ENCODE data around the gene UNC5C. TPM values are rescaled to one million over a fixed set of nuclear protein-coding genes. Genes with fewer than 3 reads are reported as not detected.

UNC5C gene
- total RNA-seq, 1 experiment from 2014 or later: not detected

GRCh38 chr4:95367824-95368223 lies 180.9 kb downstream of the UNC5C start:
- POLR2A ChIA-PET: no interaction called here

GRCh38 chr4:95363966-95364365 lies 184.8 kb downstream of the UNC5C start:
- H3K9me3 ChIP-seq: no peaks in the 10 kb centered on the region
- TF ChIP-seq CTCF (IDR thresholded peaks at IDR 0.05; ENCODE audit: insufficient read depth in 1 of 2, low read depth in 1 of 2, low read length in 1 of 2, severe bottlenecking in 1 of 2, unreplicated experiment in 1 of 2): no peak
- peaks cover 27% of the 10 kb centered on the region for H3K4me1 ChIP-seq
- no peaks in the 10 kb centered on the region for H3K27me3 Mint-ChIP-seq (ENCODE audit: insufficient read depth, unreplicated experiment)
- H3K27me3 ChIP-seq (replicated peaks; ENCODE audit: control insufficient read depth, insufficient read depth, low read length): no peaks in the 10 kb centered on the region
- no peak for DNase-seq
- H3K36me3 Mint-ChIP-seq (ENCODE audit: insufficient read depth, unreplicated experiment): no peaks in the 10 kb centered on the region
- no peak overlapping the region for H3K4me3 ChIP-seq (ENCODE audit: low read depth, low read length)
- BruUV-seq (replicated peaks): no TSS peak
- H3K36me3 ChIP-seq (ENCODE audit: control insufficient read depth, insufficient read depth, low read length): no peaks in the 10 kb centered on the region
- POLR2A ChIA-PET: no interaction called here
- H3K27ac Mint-ChIP-seq (ENCODE audit: unreplicated experiment): no peak overlapping the region
- intact Hi-C loops (cut with micrococcal nuclease; ENCODE audit: unreplicated experiment): no loop called here
- CTCF ChIA-PET: no interaction called here
- H3K4me3 Mint-ChIP-seq (ENCODE audit: unreplicated experiment): no peak overlapping the region
- no peaks in the 10 kb centered on the region for H3K4me1 Mint-ChIP-seq (ENCODE audit: low read depth, unreplicated experiment)
- H3K9me3 Mint-ChIP-seq (ENCODE audit: unreplicated experiment): no peaks in the 10 kb centered on the region

More at GRCh38 chr4:95367824-95368223, 180.9 kb downstream of the UNC5C start:
- Mint-ChIP-seq H3K36me3 (ENCODE audit: insufficient read depth, unreplicated experiment) (no peaks in the 10 kb centered on the region), H3K27ac (ENCODE audit: unreplicated experiment) (no peak overlapping the region), H3K4me1 (ENCODE audit: low read depth, unreplicated experiment) (no peaks in the 10 kb centered on the region), H3K4me3 (ENCODE audit: unreplicated experiment) (no peak overlapping the region), H3K27me3 (ENCODE audit: insufficient read depth, unreplicated experiment) (no peaks in the 10 kb centered on the region), H3K9me3 (ENCODE audit: unreplicated experiment) (no peaks in the 10 kb centered on the region)
- CTCF ChIA-PET: no interaction called here
- Histone ChIP-seq H3K4me1 (no peaks in the 10 kb centered on the region), H3K36me3 (ENCODE audit: control insufficient read depth, insufficient read depth, low read length) (no peaks in the 10 kb centered on the region), H3K4me3 (ENCODE audit: low read depth, low read length) (no peak overlapping the region), H3K9me3 (no peaks in the 10 kb centered on the region), H3K27me3 (replicated peaks; ENCODE audit: control insufficient read depth, insufficient read depth, low read length) (no peaks in the 10 kb centered on the region)
- DNase-seq: no peak
- no TSS peak for BruUV-seq (replicated peaks)
- intact Hi-C loops (cut with micrococcal nuclease; ENCODE audit: unreplicated experiment): no loop called here
- no peak for TF ChIP-seq CTCF (IDR thresholded peaks at IDR 0.05; ENCODE audit: insufficient read depth in 1 of 2, low read depth in 1 of 2, low read length in 1 of 2, severe bottlenecking in 1 of 2, unreplicated experiment in 1 of 2)

GRCh38 chr4:95363559-95363925 lies 185.2 kb downstream of the UNC5C start:
- POLR2A ChIA-PET: no interaction called here
- BruUV-seq (replicated peaks): no TSS peak
- Mint-ChIP-seq H3K4me3 (ENCODE audit: unreplicated experiment) (no peak overlapping the region), H3K9me3 (ENCODE audit: unreplicated experiment) (no peaks in the 10 kb centered on the region), H3K27ac (ENCODE audit: unreplicated experiment) (no peak overlapping the region), H3K27me3 (ENCODE audit: insufficient read depth, unreplicated experiment) (no peaks in the 10 kb centered on the region), H3K36me3 (ENCODE audit: insufficient read depth, unreplicated experiment) (peaks cover 2% of the 10 kb centered on the region), H3K4me1 (ENCODE audit: low read depth, unreplicated experiment) (no peaks in the 10 kb centered on the region)
- CTCF ChIA-PET: no interaction called here
- intact Hi-C loops (cut with micrococcal nuclease; ENCODE audit: unreplicated experiment): no loop called here
- Histone ChIP-seq H3K36me3 (ENCODE audit: control insufficient read depth, insufficient read depth, low read length) (no peaks in the 10 kb centered on the region), H3K9me3 (no peaks in the 10 kb centered on the region), H3K4me1 (peaks cover 31% of the 10 kb centered on the region), H3K27me3 (replicated peaks; ENCODE audit: control insufficient read depth, insufficient read depth, low read length) (no peaks in the 10 kb centered on the region), H3K4me3 (ENCODE audit: low read depth, low read length) (no peak overlapping the region)
- no peak for TF ChIP-seq CTCF (IDR thresholded peaks at IDR 0.05; ENCODE audit: insufficient read depth in 1 of 2, low read depth in 1 of 2, low read length in 1 of 2, severe bottlenecking in 1 of 2, unreplicated experiment in 1 of 2)
- no peak for DNase-seq
